Suprapubic skin (tissue), 4 donors: ENCODE data around the gene CCDC148. TPM values are rescaled to one million over a fixed set of nuclear protein-coding genes. Genes with fewer than 3 reads are reported as not detected.

ENCODE experiments used
- DNase-seq, 2 donors: peaks; one replicate each; pipeline ENCODE4 v3.0.0-alpha.2; 2019; ENCODE audit warnings: low spot score in 2 of 2
- H3K27ac ChIP-seq: fragments of 200-600 bp; sonication (generic); one replicate; pipeline ENCODE4 v1.5.1; 2019
- H3K27me3 ChIP-seq: fragments of 200-600 bp; sonication (generic); one replicate; pipeline ENCODE4 v1.5.1; 2019
- H3K36me3 ChIP-seq: fragments of 200-600 bp; sonication (generic); one replicate; pipeline ENCODE4 v1.5.1; 2019
- H3K4me1 ChIP-seq: fragments of 200-600 bp; sonication (generic); one replicate; pipeline ENCODE4 v1.5.1; 2019
- H3K4me3 ChIP-seq: fragments of 200-600 bp; sonication (generic); one replicate; pipeline ENCODE4 v1.5.1; 2019; ENCODE audit warnings: mild to moderate bottlenecking
- H3K9me3 ChIP-seq: fragments of 200-600 bp; sonication (generic); one replicate; pipeline ENCODE4 v1.5.1; 2019
- CTCF ChIP-seq, 2 donors: fragments of 200-600 bp in 1 of 2; fragments of 450-650 bp in 1 of 2; sonication (generic) in 1 of 2; IDR thresholded peaks; one replicate each; pipeline ENCODE4 v1.5.1; 2016 to 2019; ENCODE audit warnings: antibody characterized with exemption in 2 of 2, mild to moderate bottlenecking in 1 of 2, moderate library complexity in 1 of 2
- EP300 ChIP-seq: sonication (generic); formaldehyde crosslinking; IDR thresholded peaks from one replicate; pipeline ENCODE4 v1.6.1; 2017; ENCODE audit warnings: antibody characterized with exemption
- POLR2A ChIP-seq, 2 donors: fragments of 450-650 bp; IDR thresholded peaks; one replicate each; pipeline ENCODE4 v1.6.1; 2017; ENCODE audit warnings: antibody characterized with exemption in 2 of 2, mild to moderate bottlenecking in 2 of 2, moderate library complexity in 2 of 2
- POLR2AphosphoS5 ChIP-seq, 3 donors: sonication (generic); formaldehyde crosslinking; IDR thresholded peaks; one replicate each; pipeline ENCODE4 v1.6.1; 2017; ENCODE audit warnings: antibody characterized with exemption in 3 of 3
- WGBS: methylation state at CpG from one replicate; pipeline ENCODE4 v1.1.5; 2018; 5-methylcytosine and 5-hydroxymethylcytosine counted together
- total RNA-seq, 4 donors: library from RNA; depleted of rRNA; stranded (reverse); fragments of >200 nt; gene quantifications; one replicate each; pipeline ENCODE4 v1.1.0, GENCODE V29; 2016

Gene CCDC148
- total RNA-seq, 4 donors from 2014 or later, result 0.29 to 0.72 (median 0.42) TPM; not detected in 1

GRCh38 chr2:158402665-158403064 is 53.9 kb downstream of the CCDC148 start:
- no peak overlapping the region for H3K4me3 ChIP-seq
- H3K36me3 ChIP-seq, result no peaks in the 10 kb centered on the region
- no peak overlapping the region for H3K27ac ChIP-seq

GRCh38 chr2:158395166-158395565 is 61.4 kb downstream of the CCDC148 start:
- no peak overlapping the region for H3K27ac ChIP-seq
- H3K36me3 ChIP-seq, result no peaks in the 10 kb centered on the region
- TF ChIP-seq CTCF (IDR thresholded peaks at IDR 0.05) (no peak), POLR2A (IDR thresholded peaks at IDR 0.05) (no peak), POLR2AphosphoS5 (IDR thresholded peaks at IDR 0.05) (no peak)
- no peaks in the 10 kb centered on the region for H3K4me1 ChIP-seq
- H3K27me3 ChIP-seq, result no peaks in the 10 kb centered on the region
- no peaks in the 10 kb centered on the region for H3K9me3 ChIP-seq
- WGBS, result 63% methylated on average over 1 of the region's 1 CpG
- no peak overlapping the region for H3K4me3 ChIP-seq
- DNase-seq, result no peak

More at GRCh38 chr2:158402665-158403064, 53.9 kb downstream of the CCDC148 start:
- TF ChIP-seq POLR2A (IDR thresholded peaks at IDR 0.05), result no peak
- no peak for TF ChIP-seq CTCF (IDR thresholded peaks at IDR 0.05)
- TF ChIP-seq EP300, result no peak
- TF ChIP-seq POLR2AphosphoS5 (IDR thresholded peaks at IDR 0.05), result no peak
- H3K9me3 ChIP-seq, result no peaks in the 10 kb centered on the region
- no peaks in the 10 kb centered on the region for H3K27me3 ChIP-seq
- WGBS, result 49% methylated on average over 2 of the region's 2 CpGs
- H3K4me1 ChIP-seq, result no peaks in the 10 kb centered on the region
- DNase-seq, result no peak

GRCh38 chr2:158394453-158394852 is 62.1 kb downstream of the CCDC148 start:
- DNase-seq, result no peak
- Histone ChIP-seq H3K27me3 (no peaks in the 10 kb centered on the region), H3K4me1 (no peaks in the 10 kb centered on the region), H3K9me3 (no peaks in the 10 kb centered on the region), H3K36me3 (no peaks in the 10 kb centered on the region), H3K27ac (no peak overlapping the region), H3K4me3 (no peak overlapping the region)
- TF ChIP-seq CTCF (IDR thresholded peaks at IDR 0.05), result no peak
- WGBS, result 67% methylated on average over 1 of the region's 1 CpG

GRCh38 chr2:158393886-158394285 is 62.7 kb downstream of the CCDC148 start:
- no peak for DNase-seq
- 100% methylated on average over 1 of the region's 1 CpG for WGBS
- no peaks in the 10 kb centered on the region for H3K27me3 ChIP-seq
- TF ChIP-seq POLR2AphosphoS5 (IDR thresholded peaks at IDR 0.05) (no peak), CTCF (IDR thresholded peaks at IDR 0.05) (no peak), EP300 (no peak), POLR2A (IDR thresholded peaks at IDR 0.05) (no peak)
- H3K9me3 ChIP-seq, result no peaks in the 10 kb centered on the region
- no peak overlapping the region for H3K4me3 ChIP-seq
- H3K27ac ChIP-seq, result no peak overlapping the region
- H3K4me1 ChIP-seq, result no peaks in the 10 kb centered on the region
- H3K36me3 ChIP-seq, result no peaks in the 10 kb centered on the region

GRCh38 chr2:158392687-158393086 is 63.9 kb downstream of the CCDC148 start:
- Histone ChIP-seq H3K4me1 (no peaks in the 10 kb centered on the region), H3K36me3 (no peaks in the 10 kb centered on the region), H3K4me3 (no peak overlapping the region), H3K27me3 (no peaks in the 10 kb centered on the region), H3K9me3 (no peaks in the 10 kb centered on the region), H3K27ac (no peak overlapping the region)
- DNase-seq, result no peak
- WGBS, result 93% methylated on average over 1 of the region's 1 CpG
- no peak for TF ChIP-seq EP300
- no peak for TF ChIP-seq CTCF (IDR thresholded peaks at IDR 0.05)
- TF ChIP-seq POLR2AphosphoS5 (IDR thresholded peaks at IDR 0.05), result no peak
- TF ChIP-seq POLR2A (IDR thresholded peaks at IDR 0.05), result no peak
